K562 (cell line): ENCODE measurements around the gene ALDOC. TPM values are rescaled to one million over a fixed set of nuclear protein-coding genes. Genes with fewer than 3 reads are reported as not detected.

Experiments
- BRD4 ChIP-seq: fragments of 200-600 bp; sonication (generic); IDR thresholded peaks from 2 replicates; pipeline ENCODE4 v1.6.1; 2017; ENCODE audit warnings: inconsistent platforms
- PML ChIP-seq: IDR thresholded peaks from 2 replicates; pipeline ENCODE4 v1.6.1; 2012; ENCODE audit warnings: low read length, inconsistent platforms
- SAFB2 ChIP-seq: fragments of 200-400 bp; formaldehyde crosslinking; IDR thresholded peaks from 2 replicates; pipeline ENCODE4 v1.6.1; 2018; ENCODE audit warnings: borderline replicate concordance, low read length, low read depth, moderate library complexity; ENCODE audit not compliant: severe bottlenecking
- SMAD2 ChIP-seq: fragments of 150-350 bp; IDR thresholded peaks from 2 replicates; pipeline ENCODE4 v1.6.1; 2014; ENCODE audit warnings: low read depth, mild to moderate bottlenecking, low read length
- TAF1 ChIP-seq: IDR thresholded peaks from 2 replicates; pipeline ENCODE4 v1.6.1; 2011; ENCODE audit warnings: mild to moderate bottlenecking, low read length, moderate library complexity; ENCODE audit not compliant: insufficient read depth, control insufficient read depth, severe bottlenecking; ENCODE audit errors: extremely low read depth
- ZFP1 ChIP-seq: fragments of 450-650 bp; formaldehyde crosslinking; IDR thresholded peaks from 2 replicates; pipeline ENCODE4 v1.4.0; 2020; ENCODE audit warnings: mild to moderate bottlenecking, mixed read lengths
- polyA plus RNA-seq, 8 experiments: library from polyadenylated mRNA; depleted of rRNA in 4 of 8; stranded (reverse) in 5 of 8; unstranded in 3 of 8; fragments of >200 nt; fragmentation: Nextera tagmentation in 2 of 8; fragmentation: Illumina TruSeq in 1 of 8; extraction: Ambion mirVana in 2 of 8; extraction: Trizol in 1 of 8; gene quantifications; 2 replicates each; pipeline versions ENCODE4 v1.2.1 to v1.2.3, GENCODE V29; 2011 to 2014; ENCODE audit warnings: inconsistent platforms in 1 of 8, missing spikeins in 1 of 8
- total RNA-seq, 7 experiments: library from RNA; depleted of rRNA in 6 of 7; stranded (reverse); fragments of >200 nt in 6 of 7; fragmentation: Illumina TruSeq in 2 of 7; extraction: Trizol in 2 of 7; gene quantifications; 2 replicates each; pipeline versions ENCODE4 v1.2.1 to v1.2.3, GENCODE V29; 2011 to 2021; ENCODE audit warnings: low replicate concordance in 1 of 7
- TF ChIP-seq, protein P1 (sequence below): fragments of 250-450 bp; sonication (Bioruptor Pico); IDR thresholded peaks from 2 replicates; pipeline ENCODE4 v1.9.0; 2021; ENCODE audit warnings: mild to moderate bottlenecking
- TF ChIP-seq, protein P2 (sequence below), 2 experiments: fragments of 450-650 bp; IDR thresholded peaks; 2 replicates each; pipeline ENCODE4 v1.6.1; 2016
- TF ChIP-seq, protein P3 (sequence below), 2 experiments: fragments of 450-650 bp in 1 of 2; sonication (generic) in 1 of 2; formaldehyde crosslinking in 1 of 2; IDR thresholded peaks in 1 of 2; conservative IDR thresholded peaks in 1 of 2; 2 replicates each; pipeline versions ENCODE4 v1.6.1 to v1.8.1; 2016 to 2023; ENCODE audit warnings: mild to moderate bottlenecking in 2 of 2, moderate library complexity in 2 of 2, inconsistent platforms in 1 of 2, missing genetic modification reagents in 1 of 2
- TF ChIP-seq, protein P4 (sequence below): sonication (generic); formaldehyde crosslinking; IDR thresholded peaks from 2 replicates; pipeline ENCODE4 v1.8.0; 2022; ENCODE audit warnings: missing genetic modification reagents, mild to moderate bottlenecking, borderline replicate concordance
- TF ChIP-seq, protein P5 (sequence below): fragments of 150-350 bp; conservative IDR thresholded peaks from 2 replicates; pipeline ENCODE4 v1.6.1; 2014; ENCODE audit warnings: low read length
- TF ChIP-seq, protein P6 (sequence below): IDR thresholded peaks from 3 replicates; pipeline ENCODE4 v1.6.1; 2011; ENCODE audit warnings: borderline replicate concordance, mild to moderate bottlenecking, moderate library complexity; ENCODE audit not compliant: insufficient read length; ENCODE audit errors: extremely low read depth
- TF ChIP-seq, protein P7 (sequence below): fragments of 450-650 bp; IDR thresholded peaks from 2 replicates; pipeline ENCODE4 v1.6.1; 2018; ENCODE audit warnings: mild to moderate bottlenecking, low read depth; ENCODE audit not compliant: partially characterized antibody

ALDOC gene
- total and polyA plus RNA-seq, 9 of the 15 experiments (the other 6 are each of a cell fraction or from before 2014, with no cell fraction given): 43.2 to 263 (median 99.2) TPM

DNA sequence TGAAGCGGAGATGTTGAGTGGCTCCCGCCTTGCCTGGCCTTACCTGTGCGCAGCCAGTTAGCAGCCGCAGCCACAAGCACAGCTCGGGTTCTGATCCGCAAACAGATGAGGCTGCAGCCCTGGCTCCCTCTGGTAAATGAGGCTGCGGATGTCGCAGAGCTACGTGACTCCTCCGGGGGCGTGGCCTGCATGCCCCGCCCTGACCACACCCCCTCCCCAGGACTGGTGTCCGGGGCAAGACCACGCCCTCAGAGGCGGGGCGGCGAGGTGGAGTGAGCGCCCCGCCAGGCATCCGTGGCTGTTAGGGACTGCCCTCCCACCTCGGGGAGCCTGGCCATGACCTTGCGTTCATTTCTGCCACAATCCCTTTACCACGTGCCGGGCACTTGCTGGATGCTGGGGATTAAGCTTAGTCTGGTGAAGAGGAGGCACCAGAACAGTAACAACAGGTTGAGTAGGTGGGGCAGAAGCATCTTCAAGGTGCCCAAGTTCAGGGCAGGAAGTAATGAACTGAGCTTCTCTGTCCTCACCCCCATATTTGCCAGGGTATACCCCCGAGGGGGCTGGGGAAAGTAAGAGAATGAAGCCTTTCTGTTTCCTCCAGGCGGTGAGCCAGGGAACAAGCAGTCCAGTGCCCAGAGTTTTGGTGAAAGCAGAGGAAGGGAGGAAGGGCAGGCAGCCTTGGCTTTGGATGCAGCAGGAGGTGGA lies at the start of gene ALDOC (continued):
- no peak for TF ChIP-seq SAFB2
- TF ChIP-seq, protein P1, sequence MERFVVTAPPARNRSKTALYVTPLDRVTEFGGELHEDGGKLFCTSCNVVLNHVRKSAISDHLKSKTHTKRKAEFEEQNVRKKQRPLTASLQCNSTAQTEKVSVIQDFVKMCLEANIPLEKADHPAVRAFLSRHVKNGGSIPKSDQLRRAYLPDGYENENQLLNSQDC (CRISPR knock-in tag): no peak
- TF ChIP-seq, protein P2, sequence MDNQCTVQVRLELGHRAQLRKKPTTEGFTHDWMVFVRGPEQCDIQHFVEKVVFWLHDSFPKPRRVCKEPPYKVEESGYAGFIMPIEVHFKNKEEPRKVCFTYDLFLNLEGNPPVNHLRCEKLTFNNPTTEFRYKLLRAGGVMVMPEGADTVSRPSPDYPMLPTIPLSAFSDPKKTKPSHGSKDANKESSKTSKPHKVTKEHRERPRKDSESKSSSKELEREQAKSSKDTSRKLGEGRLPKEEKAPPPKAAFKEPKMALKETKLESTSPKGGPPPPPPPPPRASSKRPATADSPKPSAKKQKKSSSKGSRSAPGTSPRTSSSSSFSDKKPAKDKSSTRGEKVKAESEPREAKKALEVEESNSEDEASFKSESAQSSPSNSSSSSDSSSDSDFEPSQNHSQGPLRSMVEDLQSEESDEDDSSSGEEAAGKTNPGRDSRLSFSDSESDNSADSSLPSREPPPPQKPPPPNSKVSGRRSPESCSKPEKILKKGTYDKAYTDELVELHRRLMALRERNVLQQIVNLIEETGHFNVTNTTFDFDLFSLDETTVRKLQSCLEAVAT (IDR thresholded peaks at IDR 0.05): peak in 1 of 2 experiments; percentile 32; a peak in 1 of 4 replicates
- TF ChIP-seq, protein P3, sequence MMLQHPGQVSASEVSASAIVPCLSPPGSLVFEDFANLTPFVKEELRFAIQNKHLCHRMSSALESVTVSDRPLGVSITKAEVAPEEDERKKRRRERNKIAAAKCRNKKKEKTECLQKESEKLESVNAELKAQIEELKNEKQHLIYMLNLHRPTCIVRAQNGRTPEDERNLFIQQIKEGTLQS (IDR thresholded peaks at IDR 0.05): no peak
- TF ChIP-seq, protein P3 (CRISPR knock-in tag; conservative IDR thresholded peaks at IDR 0.05): no peak
- TF ChIP-seq, protein P4, sequence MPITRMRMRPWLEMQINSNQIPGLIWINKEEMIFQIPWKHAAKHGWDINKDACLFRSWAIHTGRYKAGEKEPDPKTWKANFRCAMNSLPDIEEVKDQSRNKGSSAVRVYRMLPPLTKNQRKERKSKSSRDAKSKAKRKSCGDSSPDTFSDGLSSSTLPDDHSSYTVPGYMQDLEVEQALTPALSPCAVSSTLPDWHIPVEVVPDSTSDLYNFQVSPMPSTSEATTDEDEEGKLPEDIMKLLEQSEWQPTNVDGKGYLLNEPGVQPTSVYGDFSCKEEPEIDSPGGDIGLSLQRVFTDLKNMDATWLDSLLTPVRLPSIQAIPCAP: no peak
- TF ChIP-seq, protein P5, sequence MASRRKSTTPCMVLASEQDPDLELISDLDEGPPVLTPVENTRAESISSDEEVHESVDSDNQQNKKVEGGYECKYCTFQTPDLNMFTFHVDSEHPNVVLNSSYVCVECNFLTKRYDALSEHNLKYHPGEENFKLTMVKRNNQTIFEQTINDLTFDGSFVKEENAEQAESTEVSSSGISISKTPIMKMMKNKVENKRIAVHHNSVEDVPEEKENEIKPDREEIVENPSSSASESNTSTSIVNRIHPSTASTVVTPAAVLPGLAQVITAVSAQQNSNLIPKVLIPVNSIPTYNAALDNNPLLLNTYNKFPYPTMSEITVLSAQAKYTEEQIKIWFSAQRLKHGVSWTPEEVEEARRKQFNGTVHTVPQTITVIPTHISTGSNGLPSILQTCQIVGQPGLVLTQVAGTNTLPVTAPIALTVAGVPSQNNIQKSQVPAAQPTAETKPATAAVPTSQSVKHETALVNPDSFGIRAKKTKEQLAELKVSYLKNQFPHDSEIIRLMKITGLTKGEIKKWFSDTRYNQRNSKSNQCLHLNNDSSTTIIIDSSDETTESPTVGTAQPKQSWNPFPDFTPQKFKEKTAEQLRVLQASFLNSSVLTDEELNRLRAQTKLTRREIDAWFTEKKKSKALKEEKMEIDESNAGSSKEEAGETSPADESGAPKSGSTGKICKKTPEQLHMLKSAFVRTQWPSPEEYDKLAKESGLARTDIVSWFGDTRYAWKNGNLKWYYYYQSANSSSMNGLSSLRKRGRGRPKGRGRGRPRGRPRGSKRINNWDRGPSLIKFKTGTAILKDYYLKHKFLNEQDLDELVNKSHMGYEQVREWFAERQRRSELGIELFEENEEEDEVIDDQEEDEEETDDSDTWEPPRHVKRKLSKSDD: no peak
- TF ChIP-seq, protein P6, sequence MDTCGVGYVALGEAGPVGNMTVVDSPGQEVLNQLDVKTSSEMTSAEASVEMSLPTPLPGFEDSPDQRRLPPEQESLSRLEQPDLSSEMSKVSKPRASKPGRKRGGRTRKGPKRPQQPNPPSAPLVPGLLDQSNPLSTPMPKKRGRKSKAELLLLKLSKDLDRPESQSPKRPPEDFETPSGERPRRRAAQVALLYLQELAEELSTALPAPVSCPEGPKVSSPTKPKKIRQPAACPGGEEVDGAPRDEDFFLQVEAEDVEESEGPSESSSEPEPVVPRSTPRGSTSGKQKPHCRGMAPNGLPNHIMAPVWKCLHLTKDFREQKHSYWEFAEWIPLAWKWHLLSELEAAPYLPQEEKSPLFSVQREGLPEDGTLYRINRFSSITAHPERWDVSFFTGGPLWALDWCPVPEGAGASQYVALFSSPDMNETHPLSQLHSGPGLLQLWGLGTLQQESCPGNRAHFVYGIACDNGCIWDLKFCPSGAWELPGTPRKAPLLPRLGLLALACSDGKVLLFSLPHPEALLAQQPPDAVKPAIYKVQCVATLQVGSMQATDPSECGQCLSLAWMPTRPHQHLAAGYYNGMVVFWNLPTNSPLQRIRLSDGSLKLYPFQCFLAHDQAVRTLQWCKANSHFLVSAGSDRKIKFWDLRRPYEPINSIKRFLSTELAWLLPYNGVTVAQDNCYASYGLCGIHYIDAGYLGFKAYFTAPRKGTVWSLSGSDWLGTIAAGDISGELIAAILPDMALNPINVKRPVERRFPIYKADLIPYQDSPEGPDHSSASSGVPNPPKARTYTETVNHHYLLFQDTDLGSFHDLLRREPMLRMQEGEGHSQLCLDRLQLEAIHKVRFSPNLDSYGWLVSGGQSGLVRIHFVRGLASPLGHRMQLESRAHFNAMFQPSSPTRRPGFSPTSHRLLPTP: no peak
- TF ChIP-seq TAF1: peak; percentile 90
- peak; percentile 51; the same call in 1 of the 2 replicates for TF ChIP-seq PML
- no peak for TF ChIP-seq BRD4
- TF ChIP-seq ZFP1 (CRISPR knock-in tag): no peak
- TF ChIP-seq, protein P7, sequence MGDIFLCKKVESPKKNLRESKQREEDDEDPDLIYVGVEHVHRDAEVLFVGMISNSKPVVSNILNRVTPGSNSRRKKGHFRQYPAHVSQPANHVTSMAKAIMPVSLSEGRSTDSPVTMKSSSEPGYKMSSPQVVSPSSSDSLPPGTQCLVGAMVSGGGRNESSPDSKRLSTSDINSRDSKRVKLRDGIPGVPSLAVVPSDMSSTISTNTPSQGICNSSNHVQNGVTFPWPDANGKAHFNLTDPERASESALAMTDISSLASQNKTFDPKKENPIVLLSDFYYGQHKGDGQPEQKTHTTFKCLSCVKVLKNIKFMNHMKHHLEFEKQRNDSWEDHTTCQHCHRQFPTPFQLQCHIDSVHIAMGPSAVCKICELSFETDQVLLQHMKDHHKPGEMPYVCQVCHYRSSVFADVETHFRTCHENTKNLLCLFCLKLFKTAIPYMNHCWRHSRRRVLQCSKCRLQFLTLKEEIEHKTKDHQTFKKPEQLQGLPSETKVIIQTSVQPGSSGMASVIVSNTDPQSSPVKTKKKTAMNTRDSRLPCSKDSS: no peak
- TF ChIP-seq SMAD2: no peak
